ENCODE data around the gene FAM168A. TPM values are rescaled to one million over a fixed set of nuclear protein-coding genes. Genes with fewer than 3 reads are reported as not detected.

FAM168A gene
- total RNA-seq, 3 donors from 2014 or later (not counting 1 experiment from before 2014, with no cell fraction given) = 27.4 to 39.8 (median 30.4) TPM

DNA sequence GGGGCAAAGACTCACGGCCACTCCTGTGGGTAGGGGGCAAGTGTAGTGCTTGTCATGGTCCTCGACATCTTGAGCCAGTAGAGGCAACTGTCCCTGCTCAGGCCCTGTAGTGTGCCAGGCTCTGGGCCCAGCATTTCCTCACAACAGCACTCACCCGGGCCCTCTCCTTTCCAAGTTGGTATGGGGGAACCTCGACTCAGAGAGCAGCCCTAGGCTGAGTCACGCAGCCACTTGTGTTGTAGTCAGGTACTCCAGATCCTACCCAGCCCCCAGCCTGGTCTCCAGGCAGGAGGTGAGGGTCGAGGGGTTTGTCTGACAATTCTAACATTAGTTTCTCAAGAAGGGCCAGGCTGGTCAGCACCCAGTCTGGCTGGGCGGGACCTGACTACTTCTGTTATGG is 217.6 kb downstream of the FAM168A start:
- peak overlapping the region in 1 of 2 donors; percentile 95 for H3K27ac Mint-ChIP-seq

DNA sequence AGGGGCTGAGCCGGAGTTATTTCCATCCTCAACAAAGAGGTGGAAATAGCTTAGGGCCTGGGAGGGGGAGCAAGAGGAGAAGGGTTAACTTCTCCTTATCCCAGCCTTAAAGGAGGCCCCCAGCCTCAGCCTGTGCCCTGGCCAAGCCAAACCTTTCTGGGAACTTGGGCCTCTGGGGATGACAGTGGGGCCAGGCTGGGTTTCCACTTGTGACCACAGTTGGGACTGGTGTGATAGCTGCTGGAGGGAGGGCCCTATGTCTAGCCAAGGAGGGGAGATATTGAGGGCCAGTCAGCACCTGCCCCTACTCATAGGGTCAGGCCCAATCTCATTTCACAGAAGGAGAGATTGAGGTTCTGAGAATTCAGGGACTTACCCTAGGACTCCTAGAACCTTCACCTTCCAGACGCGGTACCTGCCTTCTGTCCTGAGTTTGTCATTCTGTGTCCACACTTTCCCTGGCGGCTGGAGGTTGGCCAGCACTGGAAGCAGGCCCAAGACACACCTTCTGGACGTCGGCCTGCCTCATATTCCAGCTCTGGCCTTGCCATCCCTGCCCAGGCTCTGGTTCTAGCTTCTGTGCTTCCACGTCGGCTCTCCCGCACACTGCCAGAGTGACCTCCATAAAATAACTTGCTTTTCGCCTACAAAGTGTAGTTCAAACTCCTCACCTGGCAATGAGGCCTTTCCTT is 218.6 kb downstream of the FAM168A start:
- H3K4me1 ChIP-seq (ENCODE audit: control insufficient read depth, insufficient read depth, low read length) = peaks cover 84% of the 10 kb centered on the region
- H3K4me1 Mint-ChIP-seq = peaks cover 24 to 65% of the 10 kb centered on the region in 2 donors

More for the DNA sequence above, 217.6 kb downstream of the FAM168A start:
- H3K27ac ChIP-seq (ENCODE audit: low read length) = peak overlapping the region; percentile 87
- no peaks in the 10 kb centered on the region for H3K36me3 Mint-ChIP-seq
- no peak overlapping the region for H3K4me3 ChIP-seq (ENCODE audit: low read length)
- no peaks in the 10 kb centered on the region for H3K27me3 Mint-ChIP-seq (ENCODE audit: low read depth in 2 of 2)
- 93% methylated on average over 6 of the region's 7 CpGs for WGBS (ENCODE audit: insufficient coverage)
- no peaks in the 10 kb centered on the region for H3K27me3 ChIP-seq (ENCODE audit: control insufficient read depth, insufficient read depth, low read length)
- H3K4me1 Mint-ChIP-seq = peaks cover 33 to 73% of the 10 kb centered on the region in 2 donors
- no peaks in the 10 kb centered on the region for H3K9me3 Mint-ChIP-seq
- H3K4me1 ChIP-seq (ENCODE audit: control insufficient read depth, insufficient read depth, low read length) = peaks cover 92% of the 10 kb centered on the region
- no peaks in the 10 kb centered on the region for H3K36me3 ChIP-seq (ENCODE audit: control insufficient read depth, insufficient read depth, low read length)
- no peak for DNase-seq
- ATAC-seq = no peak
- TF ChIP-seq CTCF (IDR thresholded peaks at IDR 0.05) = no peak
- peak overlapping the region; percentile 21 for H3K4me3 Mint-ChIP-seq
- intact Hi-C loops (cut with micrococcal nuclease) = no loop called here
- H3K9me3 ChIP-seq (ENCODE audit: control insufficient read depth, insufficient read depth, low read length) = no peaks in the 10 kb centered on the region

DNA sequence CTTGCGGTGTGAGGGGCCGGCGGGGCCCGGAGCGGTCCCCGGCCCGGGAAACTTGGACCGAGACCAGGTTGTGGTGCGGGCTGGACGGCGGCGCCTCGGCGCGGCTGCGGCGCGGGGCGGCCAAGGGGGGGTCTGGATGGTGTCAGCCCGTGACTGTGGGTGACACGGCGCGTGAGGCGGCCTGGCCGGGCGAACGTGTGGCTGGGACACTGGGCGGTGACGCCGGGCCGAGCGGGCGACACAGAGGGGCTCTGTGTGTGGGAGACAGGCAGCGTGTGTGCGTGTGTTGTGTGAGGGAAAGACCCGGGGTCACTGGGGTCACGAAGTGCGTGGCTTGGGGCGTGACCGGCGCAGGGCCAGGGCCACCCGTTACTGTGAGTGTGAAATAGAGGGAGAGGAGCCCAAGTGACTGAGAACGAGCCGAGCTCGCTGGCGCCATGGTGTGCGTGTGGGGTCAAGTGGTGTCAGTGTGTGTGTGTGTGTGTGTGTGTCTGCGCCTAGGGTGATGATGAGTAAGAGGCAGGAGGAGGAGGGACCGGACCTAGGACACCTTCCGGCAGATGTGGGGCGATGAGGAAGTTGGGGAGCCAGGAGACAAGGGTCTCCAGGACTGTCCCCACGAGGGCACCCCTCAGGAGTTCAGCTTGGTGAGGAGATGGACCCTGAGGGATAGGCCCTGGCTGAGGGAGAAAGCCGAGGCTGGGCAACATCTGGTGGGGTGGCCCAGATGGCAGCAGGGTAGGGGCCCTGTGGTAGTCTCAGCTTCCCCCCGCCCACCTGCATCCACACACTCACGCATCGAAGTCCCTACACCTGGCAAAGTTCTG is 220.9 kb downstream of the FAM168A start:
- Mint-ChIP-seq H3K36me3 (no peaks in the 10 kb centered on the region), H3K27ac (peak overlapping the region; percentile 91 to 95), H3K9me3 (no peaks in the 10 kb centered on the region), H3K4me1 (peaks cover 14 to 47% of the 10 kb centered on the region in 2 donors), H3K27me3 (ENCODE audit: low read depth in 2 of 2) (no peaks in the 10 kb centered on the region), H3K4me3 (peak overlapping the region; percentile 91)
- ATAC-seq (peak; percentile 64 to 81 (median 68)), DNase-seq (peak; percentile 80 to 84)
- peaks cover 67% of the 10 kb centered on the region for H3K4me1 ChIP-seq (ENCODE audit: control insufficient read depth, insufficient read depth, low read length)
- peak overlapping the region; percentile 89 for H3K27ac ChIP-seq (ENCODE audit: low read length)
- H3K36me3 ChIP-seq (ENCODE audit: control insufficient read depth, insufficient read depth, low read length) = no peaks in the 10 kb centered on the region
- WGBS (ENCODE audit: insufficient coverage) = 2% methylated on average over 56 of the region's 56 CpGs
- intact Hi-C loops (cut with micrococcal nuclease) = loop anchor here (2.0 kb wide), 2 partner anchors 16 to 26 kb away; no protein-coding TSS in a partner anchor
- TF ChIP-seq CTCF (IDR thresholded peaks at IDR 0.05) = no peak
- H3K27me3 ChIP-seq (ENCODE audit: control insufficient read depth, insufficient read depth, low read length) = no peaks in the 10 kb centered on the region
- H3K4me3 ChIP-seq (ENCODE audit: low read length) = peak overlapping the region; percentile 69
- H3K9me3 ChIP-seq (ENCODE audit: control insufficient read depth, insufficient read depth, low read length) = no peaks in the 10 kb centered on the region

More for the DNA sequence above, 218.6 kb downstream of the FAM168A start:
- no peak for DNase-seq
- intact Hi-C loops (cut with micrococcal nuclease) = no loop called here
- H3K27ac ChIP-seq (ENCODE audit: low read length) = no peak overlapping the region
- no peak for ATAC-seq
- H3K9me3 Mint-ChIP-seq = no peaks in the 10 kb centered on the region
- no peaks in the 10 kb centered on the region for H3K27me3 Mint-ChIP-seq (ENCODE audit: low read depth in 2 of 2)
- no peak overlapping the region for H3K4me3 ChIP-seq (ENCODE audit: low read length)
- H3K27me3 ChIP-seq (ENCODE audit: control insufficient read depth, insufficient read depth, low read length) = no peaks in the 10 kb centered on the region
- H3K36me3 ChIP-seq (ENCODE audit: control insufficient read depth, insufficient read depth, low read length) = no peaks in the 10 kb centered on the region
- 89% methylated on average over 10 of the region's 10 CpGs for WGBS (ENCODE audit: insufficient coverage)
- H3K9me3 ChIP-seq (ENCODE audit: control insufficient read depth, insufficient read depth, low read length) = no peaks in the 10 kb centered on the region
- peak overlapping the region; percentile 91 to 95 for H3K27ac Mint-ChIP-seq
- no peaks in the 10 kb centered on the region for H3K36me3 Mint-ChIP-seq
- peak overlapping the region; percentile 57 for H3K4me3 Mint-ChIP-seq
- no peak for TF ChIP-seq CTCF (IDR thresholded peaks at IDR 0.05)

Measured in natural killer cell (primary cell).